Neural progenitor cell (in vitro differentiated cells): ENCODE data around the gene CENPVL1. TPM values are rescaled to one million over a fixed set of nuclear protein-coding genes. Genes with fewer than 3 reads are reported as not detected.
"Not testable (repeated sequence)": the region's sequence is repeated elsewhere in the genome, so short reads cannot be mapped to it uniquely, and the experiment has no call there.

Source experiments
- DNase-seq: peaks from one replicate; pipeline ENCODE4 v3.0.0-alpha.2; 2016; ENCODE audit warnings: low spot score
- H2AFZ ChIP-seq: fragments of 200-600 bp; sonication (generic); replicated peaks from 2 replicates; pipeline ENCODE4 v1.6.1; 2016; ENCODE audit warnings: antibody characterized with exemption
- H3F3A ChIP-seq: fragments of 200-600 bp; sonication (generic); 2 replicates; pipeline ENCODE4 v1.6.1; 2016; ENCODE audit warnings: antibody characterized with exemption, low read depth
- H3K27ac ChIP-seq: fragments of 200-600 bp; sonication (generic); 2 replicates; pipeline ENCODE4 v1.5.1; 2016; ENCODE audit warnings: mild to moderate bottlenecking
- H3K27me3 ChIP-seq: fragments of 200-600 bp; sonication (generic); 2 replicates; pipeline ENCODE4 v1.6.1; 2016; ENCODE audit warnings: mild to moderate bottlenecking, moderate library complexity
- H3K36me3 ChIP-seq: fragments of 200-600 bp; sonication (generic); 2 replicates; pipeline ENCODE4 v1.5.1; 2016
- H3K4me1 ChIP-seq: fragments of 200-600 bp; sonication (generic); 2 replicates; pipeline ENCODE4 v1.6.1; 2016; ENCODE audit warnings: mixed run types
- H3K4me2 ChIP-seq: fragments of 200-600 bp; sonication (generic); 2 replicates; pipeline ENCODE4 v1.6.1; 2016
- H3K4me3 ChIP-seq: fragments of 200-600 bp; sonication (generic); 2 replicates; pipeline ENCODE4 v1.5.1; 2016
- H3K79me2 ChIP-seq: fragments of 200-600 bp; sonication (generic); 2 replicates; pipeline ENCODE4 v1.6.1; 2016; ENCODE audit warnings: low read depth
- H3K9ac ChIP-seq: fragments of 200-600 bp; sonication (generic); 2 replicates; pipeline ENCODE4 v1.6.1; 2016
- H3K9me3 ChIP-seq: fragments of 200-600 bp; sonication (generic); 2 replicates; pipeline ENCODE4 v1.5.1; 2016; ENCODE audit warnings: low read depth
- H4K20me1 ChIP-seq: fragments of 200-600 bp; sonication (generic); 2 replicates; pipeline ENCODE4 v1.6.1; 2016; ENCODE audit warnings: low read depth
- H3K27ac Mint-ChIP-seq: 3 replicates; pipeline ENCODE4 v1.8.0; 2021; ENCODE audit warnings: mixed read lengths
- H3K27me3 Mint-ChIP-seq: 2 replicates; pipeline ENCODE4 v1.8.0; 2022; ENCODE audit warnings: low read depth, mild to moderate bottlenecking, inconsistent platforms, moderate library complexity, mixed read lengths; ENCODE audit not compliant: insufficient read depth
- H3K36me3 Mint-ChIP-seq: 3 replicates; pipeline ENCODE4 v1.8.0; 2021; ENCODE audit warnings: mixed read lengths
- H3K4me1 Mint-ChIP-seq: 3 replicates; pipeline ENCODE4 v1.8.0; 2021; ENCODE audit warnings: mixed read lengths
- H3K4me3 Mint-ChIP-seq: 3 replicates; pipeline ENCODE4 v1.8.0; 2021; ENCODE audit warnings: mild to moderate bottlenecking, moderate library complexity, mixed read lengths
- H3K9me3 Mint-ChIP-seq: 3 replicates; pipeline ENCODE4 v1.8.0; 2020; ENCODE audit warnings: mixed read lengths
- EZH2 ChIP-seq: fragments of 200-600 bp; sonication (generic); IDR thresholded peaks from 2 replicates; pipeline ENCODE4 v1.6.1; 2017; ENCODE audit warnings: antibody characterized with exemption, mild to moderate bottlenecking, moderate library complexity
- EZH2phosphoT487 ChIP-seq: fragments of 200-600 bp; sonication (generic); IDR thresholded peaks from 2 replicates; pipeline ENCODE4 v1.6.1; 2017; ENCODE audit warnings: antibody characterized with exemption
- total RNA-seq: library from RNA; depleted of rRNA; stranded (reverse); fragments of >200 nt; gene quantifications from 2 replicates; pipeline ENCODE4 v1.2.3, GENCODE V29; 2015; ENCODE audit warnings: low replicate concordance
- TF ChIP-seq, protein P1 (sequence below): fragments of 200-600 bp; sonication (generic); IDR thresholded peaks from 2 replicates; pipeline ENCODE4 v1.5.1; 2017; ENCODE audit warnings: antibody characterized with exemption, mild to moderate bottlenecking

CENPVL1 gene
- 0.56 and 2.0 TPM in 2 replicates for total RNA-seq

DNA sequence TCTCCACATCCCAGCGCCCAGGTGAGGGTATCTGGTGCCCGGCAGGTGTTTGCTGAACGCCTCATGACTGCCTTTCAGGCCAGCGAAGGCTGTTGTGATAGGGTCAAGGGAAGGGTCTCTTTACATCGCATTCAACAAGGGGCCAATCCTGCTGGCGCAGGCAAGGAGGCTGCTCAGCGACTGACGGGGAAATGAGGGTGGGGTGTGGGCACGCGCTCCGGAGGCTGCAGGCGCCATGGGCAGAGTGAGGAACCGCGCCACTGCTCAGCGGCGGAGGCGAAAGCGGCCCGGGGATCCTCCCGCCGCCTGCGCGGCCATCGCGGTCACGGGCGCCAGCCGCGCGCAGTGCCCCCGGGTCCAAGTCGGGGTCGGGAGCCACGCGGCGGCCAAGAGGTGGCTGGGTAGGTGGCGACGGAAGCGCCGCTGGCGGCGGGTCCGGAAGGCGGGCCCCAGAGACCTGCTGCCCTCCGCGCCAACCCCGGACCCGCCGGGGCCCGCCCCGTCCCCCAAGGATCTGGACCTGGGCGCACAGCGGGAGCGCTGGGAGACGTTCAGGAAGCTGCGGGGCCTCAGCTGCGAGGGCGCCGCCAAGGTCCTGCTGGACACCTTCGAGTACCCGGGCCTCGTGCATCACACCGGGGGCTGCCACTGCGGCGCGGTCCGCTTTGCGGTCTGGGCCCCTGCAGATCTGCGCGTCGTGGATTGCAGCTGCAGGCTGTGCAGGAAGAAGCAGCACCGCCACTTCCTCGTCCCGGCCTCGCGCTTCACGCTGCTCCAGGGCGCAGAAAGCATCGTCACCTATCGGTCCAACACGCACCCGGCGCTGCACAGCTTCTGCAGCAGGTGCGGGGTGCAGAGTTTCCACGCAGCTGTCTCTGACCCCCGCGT is at the start of gene CENPVL1:
CENPVL1 (plus strand) TSS at position 236 of the 888 bp plus-strand sequence; CDS start at position 236, 0 bp downstream.
- H2AFZ ChIP-seq, DNase-seq, H3K79me2 ChIP-seq, H3K4me3 Mint-ChIP-seq, H3K27ac Mint-ChIP-seq, H3K9me3 ChIP-seq, H3K9me3 Mint-ChIP-seq, H3K27me3 Mint-ChIP-seq, H3F3A ChIP-seq, H3K36me3 ChIP-seq, H3K9ac ChIP-seq, H3K4me1 Mint-ChIP-seq, H4K20me1 ChIP-seq, H3K4me1 ChIP-seq, H3K4me3 ChIP-seq, H3K27ac ChIP-seq, H3K4me2 ChIP-seq, H3K36me3 Mint-ChIP-seq, H3K27me3 ChIP-seq: not testable (repeated sequence)

DNA sequence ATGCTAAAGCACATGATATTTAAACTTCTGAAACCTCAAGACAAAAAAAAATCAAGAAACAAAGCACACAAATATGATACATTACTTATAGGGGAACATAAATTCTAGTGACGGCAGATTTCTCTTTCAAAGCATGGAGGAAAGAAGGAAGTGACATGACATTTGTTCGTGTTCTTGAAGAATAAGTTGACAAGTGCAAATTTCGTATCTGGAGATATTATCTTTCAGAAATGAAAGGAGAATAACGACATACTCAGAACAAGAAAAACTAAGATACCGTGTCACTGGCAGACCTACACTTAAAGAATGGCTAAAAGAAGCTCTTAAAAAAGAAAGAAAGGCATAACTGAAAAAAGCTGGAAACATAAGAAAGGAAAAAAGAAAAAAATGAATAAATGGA is 44.3 kb upstream of the CENPVL1 start:
- TF ChIP-seq, protein P1, sequence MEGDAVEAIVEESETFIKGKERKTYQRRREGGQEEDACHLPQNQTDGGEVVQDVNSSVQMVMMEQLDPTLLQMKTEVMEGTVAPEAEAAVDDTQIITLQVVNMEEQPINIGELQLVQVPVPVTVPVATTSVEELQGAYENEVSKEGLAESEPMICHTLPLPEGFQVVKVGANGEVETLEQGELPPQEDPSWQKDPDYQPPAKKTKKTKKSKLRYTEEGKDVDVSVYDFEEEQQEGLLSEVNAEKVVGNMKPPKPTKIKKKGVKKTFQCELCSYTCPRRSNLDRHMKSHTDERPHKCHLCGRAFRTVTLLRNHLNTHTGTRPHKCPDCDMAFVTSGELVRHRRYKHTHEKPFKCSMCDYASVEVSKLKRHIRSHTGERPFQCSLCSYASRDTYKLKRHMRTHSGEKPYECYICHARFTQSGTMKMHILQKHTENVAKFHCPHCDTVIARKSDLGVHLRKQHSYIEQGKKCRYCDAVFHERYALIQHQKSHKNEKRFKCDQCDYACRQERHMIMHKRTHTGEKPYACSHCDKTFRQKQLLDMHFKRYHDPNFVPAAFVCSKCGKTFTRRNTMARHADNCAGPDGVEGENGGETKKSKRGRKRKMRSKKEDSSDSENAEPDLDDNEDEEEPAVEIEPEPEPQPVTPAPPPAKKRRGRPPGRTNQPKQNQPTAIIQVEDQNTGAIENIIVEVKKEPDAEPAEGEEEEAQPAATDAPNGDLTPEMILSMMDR, result no peak
- TF ChIP-seq EZH2phosphoT487 (no peak), EZH2 (no peak)
- Mint-ChIP-seq H3K9me3 (peaks cover 1% of the 10 kb centered on the region), H3K4me3 (no peak overlapping the region), H3K27ac (no peak overlapping the region), H3K36me3 (no peaks in the 10 kb centered on the region), H3K4me1 (no peaks in the 10 kb centered on the region), H3K27me3 (no peaks in the 10 kb centered on the region)
- Histone ChIP-seq H3K4me1 (no peaks in the 10 kb centered on the region), H4K20me1 (no peaks in the 10 kb centered on the region), H3K27me3 (no peaks in the 10 kb centered on the region), H3K79me2 (no peaks in the 10 kb centered on the region), H3F3A (no peaks in the 10 kb centered on the region), H3K9me3 (no peaks in the 10 kb centered on the region), H3K9ac (no peak overlapping the region), H2AFZ (no peak overlapping the region), H3K4me2 (no peak overlapping the region), H3K27ac (no peak overlapping the region), H3K4me3 (no peak overlapping the region), H3K36me3 (no peaks in the 10 kb centered on the region)
- DNase-seq, result no peak

DNA sequence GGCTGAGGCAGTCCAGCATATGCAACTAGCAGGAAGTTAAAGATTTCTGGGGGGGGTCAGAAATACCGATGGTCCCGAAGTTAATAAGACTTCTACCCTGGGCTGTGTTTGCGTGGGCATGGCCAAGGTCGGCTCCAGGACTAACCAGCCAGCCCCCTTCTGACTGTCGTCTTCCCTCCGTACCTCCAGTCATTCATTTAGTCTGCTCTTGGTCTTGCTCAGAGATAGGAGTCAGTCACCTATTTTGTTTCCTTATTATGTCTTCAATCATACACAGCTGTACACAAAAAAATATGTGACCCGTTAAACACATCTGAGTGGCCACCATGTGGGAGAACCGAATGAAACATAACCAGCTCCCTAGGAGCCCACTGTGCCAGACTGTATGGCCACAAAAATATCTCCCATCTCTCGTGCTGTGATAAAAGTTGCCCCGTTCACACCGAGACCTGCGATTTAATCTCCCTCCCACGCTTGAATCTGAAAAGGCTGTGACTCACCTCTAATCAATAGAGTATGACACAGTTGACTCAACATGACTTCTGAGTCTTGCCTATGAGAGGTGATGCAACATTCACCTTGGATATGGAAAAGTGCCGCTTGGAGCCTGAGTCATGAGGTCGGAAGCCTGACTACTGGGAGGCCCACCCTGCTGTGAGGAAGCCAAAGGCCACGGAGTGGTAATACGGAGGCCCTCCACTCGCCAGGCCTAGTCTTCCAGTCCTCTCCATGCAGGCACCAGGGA is 30.5 kb upstream of the CENPVL1 start:
- H3K9me3 ChIP-seq, H3F3A ChIP-seq, H3K27ac ChIP-seq, H3K79me2 ChIP-seq, DNase-seq, H3K27me3 ChIP-seq, H4K20me1 ChIP-seq, H3K4me3 Mint-ChIP-seq, H3K36me3 Mint-ChIP-seq, H3K9me3 Mint-ChIP-seq, H3K4me1 Mint-ChIP-seq, H3K27ac Mint-ChIP-seq, H3K27me3 Mint-ChIP-seq, H3K4me3 ChIP-seq, H3K9ac ChIP-seq, H3K36me3 ChIP-seq, H2AFZ ChIP-seq, H3K4me1 ChIP-seq, H3K4me2 ChIP-seq: not testable (repeated sequence)

DNA sequence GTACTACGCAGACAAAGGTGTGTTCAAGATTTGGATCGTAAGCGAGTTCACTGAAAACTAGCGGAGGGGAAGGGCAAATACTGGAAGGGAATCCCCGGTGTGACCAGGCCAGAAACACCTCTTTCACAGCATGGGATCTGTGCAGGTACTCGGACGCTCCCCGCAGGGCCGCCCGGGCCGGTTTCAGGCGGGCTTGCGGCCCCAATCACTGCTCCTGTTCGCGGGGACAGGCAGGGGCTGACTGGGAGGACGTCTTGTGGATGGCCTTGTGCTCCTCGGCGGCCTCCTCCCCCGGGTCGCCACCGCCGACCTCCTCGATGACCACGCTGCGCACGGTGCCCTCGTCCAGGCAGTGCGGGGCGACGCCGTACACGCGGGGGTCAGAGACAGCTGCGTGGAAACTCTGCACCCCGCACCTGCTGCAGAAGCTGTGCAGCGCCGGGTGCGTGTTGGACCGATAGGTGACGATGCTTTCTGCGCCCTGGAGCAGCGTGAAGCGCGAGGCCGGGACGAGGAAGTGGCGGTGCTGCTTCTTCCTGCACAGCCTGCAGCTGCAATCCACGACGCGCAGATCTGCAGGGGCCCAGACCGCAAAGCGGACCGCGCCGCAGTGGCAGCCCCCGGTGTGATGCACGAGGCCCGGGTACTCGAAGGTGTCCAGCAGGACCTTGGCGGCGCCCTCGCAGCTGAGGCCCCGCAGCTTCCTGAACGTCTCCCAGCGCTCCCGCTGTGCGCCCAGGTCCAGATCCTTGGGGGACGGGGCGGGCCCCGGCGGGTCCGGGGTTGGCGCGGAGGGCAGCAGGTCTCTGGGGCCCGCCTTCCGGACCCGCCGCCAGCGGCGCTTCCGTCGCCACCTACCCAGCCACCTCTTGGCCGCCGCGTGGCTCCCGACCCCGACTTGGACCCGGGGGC is 28.2 kb upstream of the CENPVL1 start:
- H3K4me1 ChIP-seq, H3K9me3 ChIP-seq, H3K9ac ChIP-seq, H3K4me3 ChIP-seq, H3K36me3 Mint-ChIP-seq, H3K36me3 ChIP-seq, H3K27me3 Mint-ChIP-seq, H3K9me3 Mint-ChIP-seq, DNase-seq, H3K4me2 ChIP-seq, H3K79me2 ChIP-seq, H3K27me3 ChIP-seq, H3K4me1 Mint-ChIP-seq, H3K27ac ChIP-seq, H3K27ac Mint-ChIP-seq, H4K20me1 ChIP-seq, H3F3A ChIP-seq, H2AFZ ChIP-seq, H3K4me3 Mint-ChIP-seq: not testable (repeated sequence)

DNA sequence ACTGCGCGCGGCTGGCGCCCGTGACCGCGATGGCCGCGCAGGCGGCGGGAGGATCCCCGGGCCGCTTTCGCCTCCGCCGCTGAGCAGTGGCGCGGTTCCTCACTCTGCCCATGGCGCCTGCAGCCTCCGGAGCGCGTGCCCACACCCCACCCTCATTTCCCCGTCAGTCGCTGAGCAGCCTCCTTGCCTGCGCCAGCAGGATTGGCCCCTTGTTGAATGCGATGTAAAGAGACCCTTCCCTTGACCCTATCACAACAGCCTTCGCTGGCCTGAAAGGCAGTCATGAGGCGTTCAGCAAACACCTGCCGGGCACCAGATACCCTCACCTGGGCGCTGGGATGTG is 27.6 kb upstream of the CENPVL1 start, which contains the start of gene CENPVL2:
CENPVL2 (minus strand) TSS at position 112 of the 343 bp plus-strand sequence; CDS start at position 112, 0 bp downstream.
- not testable (repeated sequence) for DNase-seq, H3F3A ChIP-seq, H4K20me1 ChIP-seq, H3K27me3 Mint-ChIP-seq, H3K9me3 Mint-ChIP-seq, H3K9ac ChIP-seq, H3K9me3 ChIP-seq, H2AFZ ChIP-seq, H3K4me1 Mint-ChIP-seq, H3K36me3 Mint-ChIP-seq, H3K4me3 ChIP-seq, H3K36me3 ChIP-seq, H3K79me2 ChIP-seq, H3K4me3 Mint-ChIP-seq, H3K4me1 ChIP-seq, H3K27ac ChIP-seq, H3K27ac Mint-ChIP-seq, H3K4me2 ChIP-seq, H3K27me3 ChIP-seq
